Measurements from ENCODE around the gene DPYD. TPM values are rescaled to one million over a fixed set of nuclear protein-coding genes. Genes with fewer than 3 reads are reported as not detected.

Gene DPYD
- total RNA-seq, 1 donor from 2014 or later: 8.5 TPM

DNA sequence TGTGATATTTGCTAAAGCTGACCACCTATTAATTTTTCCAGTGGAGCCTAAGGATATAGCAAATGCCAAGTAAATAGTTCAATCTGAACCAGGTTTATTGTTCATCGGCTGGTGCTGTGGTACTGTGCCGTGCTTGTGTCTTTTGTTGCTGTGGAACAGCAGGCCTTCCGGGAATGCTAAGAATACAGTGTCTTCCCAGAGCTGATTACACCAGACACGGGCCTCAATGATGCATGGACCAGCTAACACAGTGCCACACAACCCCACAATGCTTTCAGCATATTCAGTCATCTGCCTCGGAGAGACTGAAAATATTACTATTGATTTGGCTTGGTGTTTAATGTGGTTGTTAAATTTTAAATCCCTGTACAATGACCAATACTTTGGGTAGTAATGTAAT is 783.8 kb downstream of the DPYD start:
- H3K27ac Mint-ChIP-seq: no peak overlapping the region
- H3K4me3 Mint-ChIP-seq: no peak overlapping the region
- no peak for DNase-seq (ENCODE audit: extremely low spot score, unreplicated experiment)
- no peaks in the 10 kb centered on the region for H3K36me3 Mint-ChIP-seq
- H3K27me3 Mint-ChIP-seq: no peaks in the 10 kb centered on the region
- no peaks in the 10 kb centered on the region for H3K9me3 Mint-ChIP-seq
- no peaks in the 10 kb centered on the region for H3K4me1 Mint-ChIP-seq (ENCODE audit: unreplicated experiment)
- TF ChIP-seq, protein P1, sequence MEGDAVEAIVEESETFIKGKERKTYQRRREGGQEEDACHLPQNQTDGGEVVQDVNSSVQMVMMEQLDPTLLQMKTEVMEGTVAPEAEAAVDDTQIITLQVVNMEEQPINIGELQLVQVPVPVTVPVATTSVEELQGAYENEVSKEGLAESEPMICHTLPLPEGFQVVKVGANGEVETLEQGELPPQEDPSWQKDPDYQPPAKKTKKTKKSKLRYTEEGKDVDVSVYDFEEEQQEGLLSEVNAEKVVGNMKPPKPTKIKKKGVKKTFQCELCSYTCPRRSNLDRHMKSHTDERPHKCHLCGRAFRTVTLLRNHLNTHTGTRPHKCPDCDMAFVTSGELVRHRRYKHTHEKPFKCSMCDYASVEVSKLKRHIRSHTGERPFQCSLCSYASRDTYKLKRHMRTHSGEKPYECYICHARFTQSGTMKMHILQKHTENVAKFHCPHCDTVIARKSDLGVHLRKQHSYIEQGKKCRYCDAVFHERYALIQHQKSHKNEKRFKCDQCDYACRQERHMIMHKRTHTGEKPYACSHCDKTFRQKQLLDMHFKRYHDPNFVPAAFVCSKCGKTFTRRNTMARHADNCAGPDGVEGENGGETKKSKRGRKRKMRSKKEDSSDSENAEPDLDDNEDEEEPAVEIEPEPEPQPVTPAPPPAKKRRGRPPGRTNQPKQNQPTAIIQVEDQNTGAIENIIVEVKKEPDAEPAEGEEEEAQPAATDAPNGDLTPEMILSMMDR (conservative IDR thresholded peaks at IDR 0.05): no peak

DNA sequence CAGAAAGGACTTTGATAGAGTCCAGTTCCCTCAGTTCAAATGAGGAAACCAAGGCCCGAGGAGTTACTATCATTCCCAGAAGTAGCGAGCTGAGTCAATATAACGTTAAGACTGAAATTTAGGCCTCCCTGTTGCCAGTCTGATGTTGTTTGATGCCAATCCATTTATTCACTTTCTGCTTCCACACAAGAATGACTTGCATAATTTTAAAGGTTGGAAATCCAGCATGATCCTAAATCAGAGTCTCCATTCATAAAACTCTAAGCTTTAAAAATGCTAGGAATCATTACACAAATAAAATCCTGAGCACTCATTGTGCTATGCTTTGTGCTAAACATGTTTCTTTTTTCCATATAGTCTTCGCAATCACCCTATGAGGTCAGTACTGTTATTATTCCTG is 784.9 kb downstream of the DPYD start:
- Mint-ChIP-seq H3K4me1 (ENCODE audit: unreplicated experiment) (no peaks in the 10 kb centered on the region), H3K4me3 (no peak overlapping the region), H3K27me3 (no peaks in the 10 kb centered on the region), H3K36me3 (no peaks in the 10 kb centered on the region), H3K9me3 (no peaks in the 10 kb centered on the region), H3K27ac (no peak overlapping the region)
- TF ChIP-seq, protein P1 (conservative IDR thresholded peaks at IDR 0.05): no peak
- no peak for DNase-seq (ENCODE audit: extremely low spot score, unreplicated experiment)

DNA sequence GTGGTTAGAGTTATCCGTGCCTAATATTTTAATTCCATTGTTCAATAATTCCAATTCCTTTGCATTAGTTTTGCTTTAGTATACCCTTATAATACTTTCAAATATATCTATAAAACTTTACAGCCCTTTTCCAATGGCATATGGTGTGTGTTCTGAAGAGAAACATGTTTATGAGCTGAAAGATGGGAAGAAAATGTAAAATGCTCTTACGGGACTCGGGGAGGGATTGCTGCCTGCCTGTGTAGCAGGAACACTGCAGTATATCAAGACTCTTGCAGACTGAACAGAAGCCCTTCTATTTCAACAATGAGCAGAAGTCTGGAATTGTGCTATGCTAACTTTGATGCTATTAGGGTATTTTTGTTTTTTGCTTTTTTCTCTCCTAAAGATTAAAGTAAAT is 792.4 kb downstream of the DPYD start:
- Mint-ChIP-seq H3K27ac (no peak overlapping the region), H3K27me3 (no peaks in the 10 kb centered on the region), H3K9me3 (no peaks in the 10 kb centered on the region), H3K4me1 (ENCODE audit: unreplicated experiment) (no peaks in the 10 kb centered on the region), H3K36me3 (no peaks in the 10 kb centered on the region), H3K4me3 (no peak overlapping the region)
- TF ChIP-seq, protein P1 (conservative IDR thresholded peaks at IDR 0.05): no peak
- no peak for DNase-seq (ENCODE audit: extremely low spot score, unreplicated experiment)

DNA sequence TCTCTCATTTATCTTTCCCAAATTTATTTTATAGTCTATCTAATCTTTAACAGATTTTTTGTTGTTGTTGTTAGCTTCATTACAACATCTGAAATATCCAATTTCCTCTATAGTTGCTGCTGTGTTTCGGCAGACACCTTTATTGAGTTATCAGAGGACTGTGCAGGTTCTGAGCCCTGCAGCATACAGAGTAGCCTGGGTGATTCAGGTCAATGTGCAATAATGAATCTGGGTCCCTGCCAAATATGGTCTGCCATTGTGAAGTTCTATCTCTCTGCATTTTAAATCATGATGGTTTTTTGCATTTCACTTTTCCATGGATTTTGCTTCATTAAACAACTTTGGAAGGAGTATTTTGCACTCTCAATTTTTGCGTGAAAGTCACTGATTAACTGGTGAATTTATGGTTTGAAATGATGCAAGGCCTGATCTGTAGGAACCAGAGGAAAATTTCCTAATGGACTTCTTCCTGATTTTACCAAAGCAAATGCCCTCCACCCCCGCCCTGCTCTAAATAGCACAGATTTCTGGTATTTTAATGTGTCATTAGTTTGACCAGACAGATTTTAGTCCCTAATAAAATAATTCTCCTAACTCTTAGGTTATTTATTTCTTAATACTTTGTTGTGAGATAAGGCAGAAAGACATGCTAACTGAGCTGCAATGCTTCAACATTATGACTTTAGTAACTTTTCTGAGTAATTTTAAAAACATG is 797.0 kb downstream of the DPYD start:
- peaks cover 9% of the 10 kb centered on the region for H3K4me1 Mint-ChIP-seq (ENCODE audit: unreplicated experiment)
- peaks cover 4% of the 10 kb centered on the region for H3K9me3 Mint-ChIP-seq
- no peak for DNase-seq (ENCODE audit: extremely low spot score, unreplicated experiment)
- H3K4me3 Mint-ChIP-seq: no peak overlapping the region
- H3K27me3 Mint-ChIP-seq: no peaks in the 10 kb centered on the region
- no peak overlapping the region for H3K27ac Mint-ChIP-seq
- TF ChIP-seq, protein P1 (conservative IDR thresholded peaks at IDR 0.05): no peak
- H3K36me3 Mint-ChIP-seq: no peaks in the 10 kb centered on the region

DNA sequence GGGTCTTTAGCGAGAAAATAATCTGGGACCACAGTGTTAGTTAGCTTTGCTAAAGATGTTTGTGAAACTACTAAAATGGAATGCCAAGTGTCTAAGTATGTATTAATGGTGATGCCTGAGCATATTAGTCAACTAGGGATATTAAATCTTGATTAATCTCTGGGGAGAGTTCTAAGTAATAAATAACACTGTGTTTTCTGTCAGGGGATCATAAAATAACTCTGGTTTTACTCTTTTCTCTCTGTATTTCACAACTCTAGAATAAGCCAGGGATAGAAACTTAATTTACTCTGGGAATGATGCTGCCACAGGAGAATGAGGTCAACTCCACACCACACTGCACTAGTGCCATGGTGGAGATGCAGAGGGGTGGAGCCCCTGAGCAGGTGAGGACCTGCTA is 800.0 kb downstream of the DPYD start:
- peaks cover 9% of the 10 kb centered on the region for H3K4me1 Mint-ChIP-seq (ENCODE audit: unreplicated experiment)
- H3K27me3 Mint-ChIP-seq: no peaks in the 10 kb centered on the region
- DNase-seq (ENCODE audit: extremely low spot score, unreplicated experiment): no peak
- TF ChIP-seq, protein P1 (conservative IDR thresholded peaks at IDR 0.05): no peak
- no peaks in the 10 kb centered on the region for H3K36me3 Mint-ChIP-seq
- H3K9me3 Mint-ChIP-seq: peaks cover 4% of the 10 kb centered on the region
- H3K4me3 Mint-ChIP-seq: no peak overlapping the region
- H3K27ac Mint-ChIP-seq: no peak overlapping the region
